Stimulated activated naive CD8-positive, alpha-beta T cell treated with anti-CD3 and anti-CD28 coated beads, Interleukin-15, Interleukin-2, amounts not matched to agents 100 U/mL and 50 U/mL, for 24 hours (primary cell): ENCODE measurements around the gene WBP4.

Experiments
- ATAC-seq: fragments of 150-1000 bp; cut with Tn5 transposase; one replicate; pipeline ENCODE4 v1.10.0; 2021
- DNase-seq: peaks from one replicate; pipeline ENCODE4 v3.0.0; 2021

Gene WBP4

GRCh38 chr13:41049480-41050440, 11.5 kb upstream of the WBP4 start:
- ATAC-seq (peak; percentile 92), DNase-seq (no peak)

- DNase-seq (no peak), ATAC-seq (no peak)
These were observed 8.9 kb upstream of the WBP4 start for GRCh38 chr13:41052441-41052840.

- no peak for DNase-seq
- ATAC-seq: peak; percentile 38
These were observed 7.9 kb upstream of the WBP4 start for GRCh38 chr13:41053384-41053826.

- ATAC-seq (no peak), DNase-seq (peak; percentile 38)
These were observed 7.0 kb upstream of the WBP4 start for GRCh38 chr13:41054212-41054877.

GRCh38 chr13:41054919-41055619, 6.2 kb upstream of the WBP4 start:
- DNase-seq: no peak
- no peak for ATAC-seq

- DNase-seq (no peak), ATAC-seq (no peak)
These were observed 5.1 kb upstream of the WBP4 start for GRCh38 chr13:41056194-41056593.

GRCh38 chr13:41056826-41057711, 4.2 kb upstream of the WBP4 start:
- ATAC-seq: no peak

GRCh38 chr13:41058295-41059070, 2.8 kb upstream of the WBP4 start:
- no peak for DNase-seq
- ATAC-seq: no peak

More at GRCh38 chr13:41056826-41057711, 4.2 kb upstream of the WBP4 start:
- no peak for DNase-seq

GRCh38 chr13:41059456-41060081, 1.7 kb upstream of the WBP4 start:
- ATAC-seq (no peak), DNase-seq (no peak)

- peak; percentile 71 for ATAC-seq
- peak; percentile 88 for DNase-seq
These were observed 1.1 kb upstream of the WBP4 start for GRCh38 chr13:41060082-41060723.

GRCh38 chr13:41060724-41061074, 610 bp upstream of the WBP4 start:
- DNase-seq (peak; percentile 91), ATAC-seq (peak; percentile 50)

GRCh38 chr13:41061914-41062837, 867 bp downstream of the WBP4 start:
- ATAC-seq (peak; percentile 6), DNase-seq (no peak)

- DNase-seq: no peak
- ATAC-seq: no peak
These were observed 3.2 kb downstream of the WBP4 start for GRCh38 chr13:41064493-41064892.

GRCh38 chr13:41065078-41065477, 3.8 kb downstream of the WBP4 start:
- DNase-seq: no peak
- no peak for ATAC-seq

- DNase-seq (no peak), ATAC-seq (no peak)
These were observed 13.2 kb downstream of the WBP4 start for GRCh38 chr13:41074523-41074922.

GRCh38 chr13:41075034-41075433, 13.7 kb downstream of the WBP4 start:
- no peak for DNase-seq
- ATAC-seq: no peak

GRCh38 chr13:41075485-41075884, 14.2 kb downstream of the WBP4 start:
- no peak for ATAC-seq

GRCh38 chr13:41077475-41077874, 16.2 kb downstream of the WBP4 start:
- ATAC-seq: no peak
- DNase-seq: no peak

More at GRCh38 chr13:41075485-41075884, 14.2 kb downstream of the WBP4 start:
- no peak for DNase-seq

- no peak for DNase-seq
- no peak for ATAC-seq
These were observed 18.4 kb downstream of the WBP4 start for GRCh38 chr13:41079725-41080124.
